Left forelimb (tissue), 1 donor: ENCODE measurements around the gene POLK.
"Not testable (repeated sequence)": the region's sequence is repeated elsewhere in the genome, so short reads cannot be mapped to it uniquely, and the experiment has no call there.

Experiments used
- DNase-seq: peaks from one replicate; pipeline ENCODE4 v3.0.0-alpha.2; 2018; ENCODE audit warnings: low spot score

POLK gene

DNA sequence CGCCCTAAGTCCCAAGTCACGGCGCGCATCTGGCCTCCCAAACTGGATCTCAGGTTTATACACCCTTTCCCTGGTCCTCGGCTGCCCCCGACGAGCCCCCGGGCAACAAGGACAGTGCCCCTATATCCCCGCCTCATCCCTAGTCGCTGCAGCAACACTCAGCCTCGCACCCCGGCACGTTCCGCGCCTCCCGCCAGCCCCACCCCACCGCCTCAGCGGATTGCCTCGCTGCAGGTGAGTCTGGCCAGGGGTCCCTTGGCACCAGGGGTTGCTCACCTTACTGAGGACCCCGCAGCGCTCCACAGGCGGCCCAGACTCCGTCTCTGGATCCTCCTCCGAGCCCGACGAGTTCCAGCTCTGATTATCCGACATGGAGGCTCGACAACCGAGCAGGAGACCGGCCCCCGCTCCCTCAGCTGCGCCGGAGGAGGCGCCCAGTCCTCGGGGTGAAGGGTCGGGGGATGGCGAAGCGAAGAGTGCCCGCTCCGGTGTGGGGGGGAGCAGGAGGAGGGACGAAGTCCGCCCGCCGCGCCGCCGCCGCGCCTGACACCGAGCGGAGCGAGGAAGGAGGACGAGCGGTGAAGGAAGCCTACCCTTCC, 756 bp upstream of the POLK start:
- DNase-seq, result peak; percentile 70

- no peak for DNase-seq
Measured at GRCh38 chr5:75512383-75513074, 838 bp downstream of the POLK start.

- no peak for DNase-seq
Measured at GRCh38 chr5:75513841-75514240, 2.1 kb downstream of the POLK start.

GRCh38 chr5:75514323-75514722, 2.6 kb downstream of the POLK start:
- no peak for DNase-seq

GRCh38 chr5:75519761-75520160, 8.1 kb downstream of the POLK start:
- DNase-seq, result no peak

- no peak for DNase-seq
Measured at GRCh38 chr5:75521195-75521594, 9.5 kb downstream of the POLK start.

- DNase-seq, result no peak
Measured at GRCh38 chr5:75522025-75522424, 10.3 kb downstream of the POLK start.

- DNase-seq, result no peak
Measured at GRCh38 chr5:75522542-75522941, 10.9 kb downstream of the POLK start.

- no peak for DNase-seq
Measured at GRCh38 chr5:75523275-75523674, 11.6 kb downstream of the POLK start.

DNA sequence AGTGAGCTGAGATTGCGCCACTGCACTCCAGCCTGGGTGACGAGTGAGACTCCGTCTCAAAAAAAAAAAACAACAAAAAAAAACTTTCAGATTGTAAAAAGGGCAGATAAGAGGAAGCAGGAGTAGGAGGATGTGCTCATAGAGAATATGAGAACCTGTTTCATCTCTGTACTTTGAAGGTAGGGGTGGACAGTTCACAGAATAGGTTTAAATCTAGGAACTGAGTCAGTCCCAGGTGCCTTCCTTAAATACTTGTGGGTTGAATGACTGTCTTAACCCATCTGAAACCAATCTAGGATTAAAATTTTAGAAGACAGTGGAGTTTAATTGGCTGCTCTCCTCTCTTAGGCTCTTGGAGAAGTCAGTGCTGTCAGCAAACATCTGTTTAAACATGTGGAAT, 12.4 kb downstream of the POLK start:
- no peak for DNase-seq

DNA sequence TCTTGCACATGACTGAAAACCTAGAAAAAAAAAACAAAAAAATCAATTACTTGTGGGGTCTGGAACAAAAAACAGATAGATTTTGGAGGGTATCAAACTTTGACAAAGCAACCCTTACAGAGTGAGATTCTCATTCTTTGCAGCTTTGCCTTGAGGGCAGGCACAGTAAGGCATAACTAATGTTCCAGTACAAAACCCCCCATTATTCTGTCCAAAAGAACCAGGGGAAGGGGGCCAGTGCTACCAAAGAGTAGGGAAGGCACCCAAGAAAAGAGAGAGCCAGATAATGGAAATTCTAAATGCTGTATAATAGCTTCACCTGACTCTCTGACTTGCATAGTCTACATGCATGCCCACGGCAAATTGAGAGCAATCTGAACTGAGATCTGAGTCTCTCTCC, 12.9 kb downstream of the POLK start:
- DNase-seq, result no peak

GRCh38 chr5:75525344-75525743, 13.7 kb downstream of the POLK start:
- no peak for DNase-seq

- DNase-seq, result no peak
Measured at GRCh38 chr5:75526070-75526469, 14.4 kb downstream of the POLK start.

DNA sequence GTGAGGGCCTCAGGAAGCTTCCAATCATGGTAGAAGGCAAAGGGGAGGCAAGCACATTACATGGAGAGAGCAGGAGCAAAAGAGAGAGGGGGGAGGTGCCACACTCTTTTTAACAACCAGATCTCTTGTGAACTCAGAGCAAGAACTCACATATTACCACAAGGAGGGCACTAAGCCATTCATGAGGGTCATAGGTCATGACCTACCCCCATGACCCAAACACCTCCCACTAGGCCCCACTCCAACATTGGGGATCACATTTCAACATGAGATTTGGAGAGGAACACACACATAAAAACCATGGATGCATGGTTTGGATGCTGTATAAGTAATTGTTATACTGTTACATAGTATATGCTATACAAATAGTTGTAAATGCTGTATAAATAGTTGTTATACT, 17.5 kb downstream of the POLK start:
- no peak for DNase-seq

DNA sequence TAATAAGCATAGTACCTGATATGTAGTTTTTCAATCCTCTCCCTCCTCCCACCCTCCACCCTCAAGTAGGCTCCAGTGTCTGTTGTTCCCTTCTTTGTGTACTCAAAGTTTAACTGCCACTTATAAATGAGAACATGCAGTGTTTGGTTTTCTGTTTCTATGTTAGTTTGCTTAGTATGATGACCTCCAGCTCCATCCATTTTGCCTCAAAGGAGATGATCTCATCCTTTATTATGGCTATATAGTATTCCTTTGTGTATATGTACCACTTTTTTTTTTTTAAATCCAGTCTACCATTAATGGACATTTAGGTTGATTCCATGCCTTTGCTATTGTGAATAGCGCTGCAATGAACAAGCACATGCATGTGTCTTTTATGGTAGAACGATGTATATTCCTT, 20.5 kb downstream of the POLK start:
- no peak for DNase-seq

- DNase-seq, result not testable (repeated sequence)
Measured at GRCh38 chr5:75533716-75534115, 22.0 kb downstream of the POLK start.

- DNase-seq, result no peak
Measured at GRCh38 chr5:75534734-75535133, 23.0 kb downstream of the POLK start.

DNA sequence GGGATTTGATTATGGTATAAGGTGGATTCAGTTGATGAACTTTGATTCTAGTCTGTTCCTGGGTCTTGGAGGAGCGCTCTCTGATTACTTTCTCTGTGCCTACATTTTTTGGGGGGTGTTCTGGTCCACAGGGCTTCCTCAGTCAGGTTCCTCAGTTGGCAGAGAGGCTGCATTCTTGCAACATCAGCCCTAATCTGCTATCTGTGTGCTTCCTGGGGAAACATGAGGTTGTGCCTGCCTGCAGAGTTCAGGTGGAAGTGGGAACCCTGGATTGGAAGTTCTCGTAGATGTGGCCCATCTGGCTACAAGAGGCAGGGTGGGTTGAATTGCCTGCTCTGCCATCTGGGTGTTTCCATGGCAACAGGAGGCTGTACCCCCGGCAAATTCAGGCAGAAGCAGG, 24.5 kb downstream of the POLK start:
- DNase-seq, result no peak

DNA sequence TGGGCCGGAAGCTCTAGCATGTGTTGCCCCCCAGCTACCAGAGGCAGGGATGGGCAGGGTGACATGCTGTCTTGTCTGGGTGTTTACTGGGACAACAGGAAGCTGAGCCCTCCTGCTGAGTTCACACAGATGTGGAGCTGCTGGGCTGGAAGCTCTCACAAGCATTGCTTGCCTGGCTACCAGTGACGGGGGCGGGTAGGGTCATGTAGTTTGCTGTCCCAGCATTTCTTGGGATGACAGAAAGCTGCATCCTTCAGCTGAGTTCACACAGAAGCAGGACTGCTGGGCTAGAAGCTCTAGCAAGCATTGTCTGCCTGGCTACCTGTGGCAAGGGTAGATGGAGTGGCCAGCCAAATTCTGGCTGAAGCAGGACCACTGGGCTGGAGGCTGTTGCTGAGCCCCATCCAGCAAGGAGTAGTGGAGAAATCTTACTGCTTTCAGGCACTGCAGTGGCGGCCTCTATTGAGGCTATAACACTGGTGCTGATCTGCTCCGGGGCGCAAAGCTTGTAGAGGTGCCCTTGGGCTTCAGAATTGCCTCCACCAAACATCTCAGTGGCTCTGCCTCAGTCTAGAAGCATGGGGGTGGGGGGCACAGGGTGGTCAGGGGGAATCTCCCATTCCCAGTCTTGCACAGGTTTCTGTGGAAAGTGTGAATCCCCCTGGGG, 25.1 kb downstream of the POLK start:
- no peak for DNase-seq

DNA sequence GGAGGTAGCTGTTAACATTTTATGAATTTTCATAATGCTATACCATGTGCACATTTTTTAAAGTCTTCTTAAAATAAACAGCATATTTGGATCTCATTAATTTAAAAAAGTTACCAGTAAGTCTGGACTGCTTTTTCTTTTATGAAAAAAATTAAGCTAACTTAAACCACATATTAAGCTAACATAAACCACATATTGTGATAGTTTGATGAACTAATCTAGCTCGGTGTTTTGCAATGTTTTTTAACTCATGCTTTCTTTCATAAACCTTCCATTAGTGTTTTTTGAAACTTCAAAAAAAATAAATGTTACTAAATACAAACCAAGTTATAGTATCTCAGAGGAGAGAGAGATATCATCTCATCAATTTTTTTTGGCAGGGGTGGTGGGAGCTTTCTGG, 26.5 kb downstream of the POLK start:
- DNase-seq, result no peak

- no peak for DNase-seq
Measured at GRCh38 chr5:75545131-75545530, 33.4 kb downstream of the POLK start.

- DNase-seq, result no peak
Measured at GRCh38 chr5:75546830-75547229, 35.1 kb downstream of the POLK start.

- DNase-seq, result no peak
Measured at GRCh38 chr5:75547812-75548211, 36.1 kb downstream of the POLK start.

GRCh38 chr5:75550597-75550996, 38.9 kb downstream of the POLK start:
- no peak for DNase-seq
